K562 (cell line): Measurements from ENCODE around the gene MTERF4. TPM values are rescaled to one million over a fixed set of nuclear protein-coding genes. Genes with fewer than 3 reads are reported as not detected.

ENCODE experiments used
- ATAC-seq: fragments of 200-7000 bp; cut with Tn5 transposase; 3 replicates; pipeline ENCODE4 v1.9.1; 2020; ENCODE audit warnings: moderate library complexity
- BruUV-seq: library from RNA; stranded (reverse); fragments of 400-500 nt; replicated peaks from 2 replicates; lab custom pipeline; 2021; lab: Mats Ljungman, UMichigan
- CTCF ChIA-PET: fragments of 300-600 bp; formaldehyde crosslinking; extraction: SDS; loops from one replicate; lab custom pipeline; 2021; ENCODE audit warnings: low intra/inter-chr PET ratio; lab: Yijun Ruan, JAX
- POLR2A ChIA-PET: fragments of 300-600, 350-650 bp; sonication (Branson Sonifier 250); formaldehyde crosslinking; extraction: SDS; loops from one replicate; lab custom pipeline; 2021; ENCODE audit warnings: antibody characterized with exemption, inconsistent platforms; lab: Yijun Ruan, JAX
- DNase-seq, 4 experiments: peaks; one replicate each; pipeline versions ENCODE4 v3.0.0 to v3.0.0-alpha.2; 2011 to 2018; ENCODE audit warnings: low spot score in 3 of 4, mixed read lengths in 3 of 4; ENCODE audit errors: extremely low read depth in 1 of 4
- FAIRE-seq: peaks from 2 replicates; lab custom pipeline; 2011; peaks lifted over from hg19 to GRCh38; lab: Jason Lieb, UNC
- H2AFZ ChIP-seq: 2 replicates; pipeline ENCODE4 v1.6.0; 2011; ENCODE audit warnings: low read depth, low read length, control low read depth, inconsistent platforms
- H3K27ac ChIP-seq: fragments of 200-600 bp; 3 replicates; pipeline ENCODE4 v1.8.0; 2011; ENCODE audit warnings: low read depth, mild to moderate bottlenecking, control low read depth, inconsistent platforms, low read length, moderate library complexity, mixed read lengths; ENCODE audit errors: extremely low read depth
- H3K27me3 ChIP-seq, 2 experiments: fragments of 300-600 bp in 1 of 2; 2 replicates in 1 of 2; 3 replicates in 1 of 2; pipeline versions ENCODE4 v1.6.0 to v1.8.0; 2011; ENCODE audit warnings: inconsistent platforms in 2 of 2, low read length in 2 of 2, mild to moderate bottlenecking in 1 of 2, mixed read lengths in 1 of 2, moderate library complexity in 1 of 2; ENCODE audit not compliant: control insufficient read depth in 2 of 2, insufficient read depth in 2 of 2
- H3K36me3 ChIP-seq: fragments of 300-600 bp; 3 replicates; pipeline ENCODE4 v1.8.0; 2011; ENCODE audit warnings: mild to moderate bottlenecking, low read length, inconsistent platforms; ENCODE audit not compliant: control insufficient read depth, insufficient read depth
- H3K4me1 ChIP-seq, 2 experiments: fragments of 200-600 bp in 1 of 2; replicated peaks in 1 of 2; 2 replicates in 1 of 2; 3 replicates in 1 of 2; pipeline versions ENCODE4 v1.5.1 to v1.8.0; 2011; ENCODE audit warnings: inconsistent platforms in 2 of 2, low read length in 2 of 2, mild to moderate bottlenecking in 1 of 2, mixed read lengths in 1 of 2, moderate library complexity in 1 of 2; ENCODE audit not compliant: control insufficient read depth in 2 of 2, insufficient read depth in 2 of 2
- H3K4me2 ChIP-seq: 2 replicates; pipeline ENCODE4 v1.6.1; 2011; ENCODE audit warnings: low read length, control low read depth, inconsistent platforms, mixed read lengths; ENCODE audit not compliant: insufficient read depth
- H3K4me3 ChIP-seq: fragments of 200-600 bp; sonication (generic), shearing (Covaris generic); 2 replicates; pipeline ENCODE4 v1.5.1; 2016; ENCODE audit warnings: control low read depth, inconsistent platforms
- H3K79me2 ChIP-seq: fragments of 200-600 bp; 3 replicates; pipeline ENCODE4 v1.8.0; 2011; ENCODE audit warnings: low read length, inconsistent platforms; ENCODE audit not compliant: control insufficient read depth, insufficient read depth
- H3K9ac ChIP-seq, 2 experiments: 2 replicates each; pipeline versions ENCODE4 v1.6.0 to v1.6.1; 2011; ENCODE audit warnings: low read depth in 2 of 2, low read length in 2 of 2, control low read depth in 1 of 2, inconsistent platforms in 1 of 2, mild to moderate bottlenecking in 1 of 2, mixed read lengths in 1 of 2; ENCODE audit not compliant: insufficient read depth in 1 of 2
- H3K9me1 ChIP-seq: one replicate; pipeline ENCODE4 v1.6.0; 2011; ENCODE audit warnings: inconsistent platforms, mild to moderate bottlenecking, low read length, moderate library complexity; ENCODE audit not compliant: control insufficient read depth, insufficient read depth
- H3K9me3 ChIP-seq: replicated peaks from 2 replicates; pipeline ENCODE4 v1.5.1; 2011; ENCODE audit warnings: low read depth, low read length, inconsistent platforms; ENCODE audit not compliant: control insufficient read depth, insufficient read depth
- H4K20me1 ChIP-seq: replicated peaks from 2 replicates; pipeline ENCODE4 v1.6.1; 2011; ENCODE audit warnings: low read length, inconsistent platforms, mixed read lengths; ENCODE audit not compliant: control insufficient read depth, insufficient read depth
- GTF2F1 ChIP-seq: IDR thresholded peaks from 2 replicates; pipeline ENCODE4 v1.6.1; 2011; ENCODE audit warnings: low read depth, low read length, improper control_type of control experiment
- HNRNPL ChIP-seq: fragments of 200-400 bp; formaldehyde crosslinking; IDR thresholded peaks from 2 replicates; pipeline ENCODE4 v1.6.1; 2017; ENCODE audit warnings: low read depth, mild to moderate bottlenecking, low read length
- PHTF2 ChIP-seq: fragments of 250-450 bp; sonication (Bioruptor Pico); IDR thresholded peaks from 2 replicates; pipeline ENCODE4 v1.5.0; 2021; ENCODE audit warnings: mild to moderate bottlenecking
- RNF2 ChIP-seq: sonication (generic); IDR thresholded peaks from 2 replicates; pipeline ENCODE4 v1.6.1; 2016
- SIRT6 ChIP-seq: IDR thresholded peaks from one replicate; pipeline ENCODE4 v1.6.1; 2012; ENCODE audit warnings: low read depth, mild to moderate bottlenecking, control low read depth, inconsistent platforms, low read length, moderate library complexity
- SLC30A9 ChIP-seq: fragments of 250-450 bp; sonication (Bioruptor Pico); IDR thresholded peaks from 2 replicates; pipeline ENCODE4 v1.8.0; 2022; ENCODE audit warnings: mild to moderate bottlenecking, moderate library complexity
- SUPT5H ChIP-seq: fragments of 450-650 bp; IDR thresholded peaks from 2 replicates; pipeline ENCODE4 v1.6.1; 2016
- ZNF165 ChIP-seq: fragments of 250-450 bp; sonication (Bioruptor Pico); IDR thresholded peaks from 2 replicates; pipeline ENCODE4 v1.4.0; 2020; ENCODE audit warnings: borderline replicate concordance
- ZNF232 ChIP-seq: sonication (generic); formaldehyde crosslinking; IDR thresholded peaks from 2 replicates; pipeline ENCODE4 v1.8.0; 2022; ENCODE audit warnings: mild to moderate bottlenecking, missing genetic modification reagents
- ZNF696 ChIP-seq: fragments of 250-450 bp; sonication (Bioruptor Pico); conservative IDR thresholded peaks from 2 replicates; pipeline ENCODE4 v1.4.0; 2020; ENCODE audit warnings: mild to moderate bottlenecking, moderate library complexity
- WGBS: fragments of 100-300 bp; shearing (Covaris generic); methylation state at CpG from one replicate; pipeline ENCODE4 v1.1.6; 2016; ENCODE audit warnings: low coverage, mixed read lengths; ENCODE audit not compliant: insufficient coverage; ENCODE audit errors: missing lambda C conversion rate; 5-methylcytosine and 5-hydroxymethylcytosine counted together
- in situ Hi-C: fragments of 300-500 bp; cut with MboI; formaldehyde crosslinking; loops from 4 replicates; pipeline ENCODE4 v1.15.0; 2018; ENCODE audit warnings: inconsistent platforms, mixed read lengths
- intact Hi-C: fragments of 100-400 bp; cut with micrococcal nuclease; formaldehyde crosslinking; loops from 2 replicates; pipeline ENCODE4 v1.14.2; 2022
- polyA plus RNA-seq, 8 experiments: library from polyadenylated mRNA; depleted of rRNA in 4 of 8; stranded (reverse) in 5 of 8; unstranded in 3 of 8; fragments of >200 nt; fragmentation: Nextera tagmentation in 2 of 8; fragmentation: Illumina TruSeq in 1 of 8; extraction: Ambion mirVana in 2 of 8; extraction: Trizol in 1 of 8; gene quantifications; 2 replicates each; pipeline versions ENCODE4 v1.2.1 to v1.2.3, GENCODE V29; 2011 to 2014; ENCODE audit warnings: inconsistent platforms in 1 of 8, missing spikeins in 1 of 8
- total RNA-seq, 7 experiments: library from RNA; depleted of rRNA in 6 of 7; stranded (reverse); fragments of >200 nt in 6 of 7; fragmentation: Illumina TruSeq in 2 of 7; extraction: Trizol in 2 of 7; gene quantifications; 2 replicates each; pipeline versions ENCODE4 v1.2.1 to v1.2.3, GENCODE V29; 2011 to 2021; ENCODE audit warnings: low replicate concordance in 1 of 7
- TF ChIP-seq, protein P1 (sequence below), 2 experiments: fragments of 450-650 bp; IDR thresholded peaks; 2 replicates each; pipeline ENCODE4 v1.6.1; 2018; ENCODE audit warnings: mild to moderate bottlenecking in 2 of 2, low read depth in 1 of 2; ENCODE audit not compliant: partially characterized antibody in 2 of 2
- TF ChIP-seq, protein P2 (sequence below): fragments of 250-450 bp; sonication (Bioruptor Pico); IDR thresholded peaks from 2 replicates; pipeline ENCODE4 v1.4.0; 2020; ENCODE audit warnings: mild to moderate bottlenecking, moderate library complexity

MTERF4 gene
- total and polyA plus RNA-seq, 9 of the 15 experiments (the other 6 are each of a cell fraction or from before 2014, with no cell fraction given), result 15.3 to 29.6 (median 21.2) TPM

DNA sequence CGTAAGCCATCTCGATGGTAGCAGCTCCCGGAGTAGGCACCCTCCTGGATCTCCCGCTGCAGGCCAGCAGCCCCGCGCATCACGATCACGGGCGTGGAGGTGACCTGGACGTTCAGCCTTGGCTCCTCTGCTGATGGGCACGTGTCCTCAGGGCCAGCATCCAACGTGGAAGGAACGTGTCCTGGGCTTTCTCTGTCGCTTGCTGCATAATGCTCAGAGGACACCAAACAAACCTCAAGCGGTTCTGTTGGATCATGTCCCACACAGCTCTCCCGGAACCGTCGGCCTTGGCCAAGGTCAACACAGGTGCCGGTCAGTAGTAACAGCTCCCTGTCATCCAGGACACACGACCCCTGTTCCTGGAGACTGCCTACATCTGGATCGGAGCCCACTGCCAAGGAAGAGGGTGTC, 24.1 kb upstream of the MTERF4 start:
- no peaks in the 10 kb centered on the region for H3K9me1 ChIP-seq
- 87% methylated on average over 13 of the region's 21 CpGs for WGBS
- peaks cover 10% of the 10 kb centered on the region; the same call in 1 of the 3 replicates for H3K36me3 ChIP-seq
- H3K4me2 ChIP-seq, result no peak overlapping the region
- in situ Hi-C loops, result no loop called here
- H3K79me2 ChIP-seq, result no peaks in the 10 kb centered on the region
- H2AFZ ChIP-seq, result no peak overlapping the region
- no peak overlapping the region for H3K4me3 ChIP-seq
- no peak for FAIRE-seq
- no peaks in the 10 kb centered on the region for H3K27me3 ChIP-seq
- no peak overlapping the region for H3K9ac ChIP-seq
- no TSS peak for BruUV-seq
- TF ChIP-seq RNF2 (no peak), ZNF165 (CRISPR knock-in tag) (no peak)
- TF ChIP-seq, all 486 proteins: peak for 0
- Histone ChIP-seq H3K4me1 (no peaks in the 10 kb centered on the region; a peak in 1 of 5 replicates), H3K27ac (no peak overlapping the region), H3K9me3 (no peaks in the 10 kb centered on the region), H4K20me1 (no peaks in the 10 kb centered on the region)
- CTCF ChIA-PET, result no interaction called here
- POLR2A ChIA-PET, result interaction anchor here (1.1 kb wide), 1 partner anchor 12 kb away, joined by 4 read pairs; no protein-coding TSS in a partner anchor
- intact Hi-C loops, result loop anchor here (2.0 kb wide), 1 partner anchor 43 kb away; no protein-coding TSS in a partner anchor
- no peak for ATAC-seq
- no peak for DNase-seq

DNA sequence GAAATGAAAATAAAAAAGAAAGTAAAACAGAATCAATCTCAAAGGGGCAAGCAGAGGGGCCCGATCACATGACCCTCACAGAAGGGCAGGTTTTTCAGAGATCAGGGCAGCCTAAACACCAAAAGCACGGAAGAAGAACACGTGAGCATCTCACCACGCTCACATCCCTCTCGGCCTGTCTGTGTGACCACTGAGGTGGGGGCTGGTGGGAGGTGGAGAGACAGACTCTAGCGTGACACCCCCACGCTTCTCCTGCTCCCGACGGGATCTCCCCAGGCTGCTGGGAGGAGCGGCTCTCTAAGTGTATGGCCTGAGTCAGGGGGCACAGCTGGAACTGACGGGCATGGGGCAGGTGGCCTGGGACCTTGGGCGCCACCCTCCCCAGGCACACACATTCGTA, 23.5 kb upstream of the MTERF4 start:
- H3K9ac ChIP-seq, result no peak overlapping the region
- no peaks in the 10 kb centered on the region for H3K9me1 ChIP-seq
- WGBS, result 92% methylated on average over 10 of the region's 13 CpGs
- H2AFZ ChIP-seq, result no peak overlapping the region
- no peaks in the 10 kb centered on the region for H3K27me3 ChIP-seq
- no peak overlapping the region for H3K4me2 ChIP-seq
- H3K79me2 ChIP-seq, result no peaks in the 10 kb centered on the region
- ChIA-PET CTCF (no interaction called here), POLR2A (no interaction called here)
- peaks cover 15% of the 10 kb centered on the region; the same call in 1 of the 3 replicates for H3K36me3 ChIP-seq
- no peaks in the 10 kb centered on the region for H3K9me3 ChIP-seq
- in situ Hi-C loops, result no loop called here
- no peak for FAIRE-seq
- ATAC-seq, result no peak
- H4K20me1 ChIP-seq, result no peaks in the 10 kb centered on the region
- no peak overlapping the region for H3K27ac ChIP-seq
- no peak for DNase-seq
- no TSS peak for BruUV-seq
- intact Hi-C loops, result loop anchor here (2.0 kb wide), 1 partner anchor 43 kb away; no protein-coding TSS in a partner anchor
- H3K4me3 ChIP-seq, result no peak overlapping the region
- H3K4me1 ChIP-seq, result no peaks in the 10 kb centered on the region; a peak in 1 of 5 replicates
- TF ChIP-seq SIRT6 (no peak), SLC30A9 (CRISPR knock-in tag) (no peak), ZNF696 (CRISPR knock-in tag) (no peak), ZNF232 (CRISPR knock-in tag) (no peak), PHTF2 (CRISPR knock-in tag) (no peak), GTF2F1 (no peak), HNRNPL (no peak), SUPT5H (no peak)
- TF ChIP-seq, protein P1, sequence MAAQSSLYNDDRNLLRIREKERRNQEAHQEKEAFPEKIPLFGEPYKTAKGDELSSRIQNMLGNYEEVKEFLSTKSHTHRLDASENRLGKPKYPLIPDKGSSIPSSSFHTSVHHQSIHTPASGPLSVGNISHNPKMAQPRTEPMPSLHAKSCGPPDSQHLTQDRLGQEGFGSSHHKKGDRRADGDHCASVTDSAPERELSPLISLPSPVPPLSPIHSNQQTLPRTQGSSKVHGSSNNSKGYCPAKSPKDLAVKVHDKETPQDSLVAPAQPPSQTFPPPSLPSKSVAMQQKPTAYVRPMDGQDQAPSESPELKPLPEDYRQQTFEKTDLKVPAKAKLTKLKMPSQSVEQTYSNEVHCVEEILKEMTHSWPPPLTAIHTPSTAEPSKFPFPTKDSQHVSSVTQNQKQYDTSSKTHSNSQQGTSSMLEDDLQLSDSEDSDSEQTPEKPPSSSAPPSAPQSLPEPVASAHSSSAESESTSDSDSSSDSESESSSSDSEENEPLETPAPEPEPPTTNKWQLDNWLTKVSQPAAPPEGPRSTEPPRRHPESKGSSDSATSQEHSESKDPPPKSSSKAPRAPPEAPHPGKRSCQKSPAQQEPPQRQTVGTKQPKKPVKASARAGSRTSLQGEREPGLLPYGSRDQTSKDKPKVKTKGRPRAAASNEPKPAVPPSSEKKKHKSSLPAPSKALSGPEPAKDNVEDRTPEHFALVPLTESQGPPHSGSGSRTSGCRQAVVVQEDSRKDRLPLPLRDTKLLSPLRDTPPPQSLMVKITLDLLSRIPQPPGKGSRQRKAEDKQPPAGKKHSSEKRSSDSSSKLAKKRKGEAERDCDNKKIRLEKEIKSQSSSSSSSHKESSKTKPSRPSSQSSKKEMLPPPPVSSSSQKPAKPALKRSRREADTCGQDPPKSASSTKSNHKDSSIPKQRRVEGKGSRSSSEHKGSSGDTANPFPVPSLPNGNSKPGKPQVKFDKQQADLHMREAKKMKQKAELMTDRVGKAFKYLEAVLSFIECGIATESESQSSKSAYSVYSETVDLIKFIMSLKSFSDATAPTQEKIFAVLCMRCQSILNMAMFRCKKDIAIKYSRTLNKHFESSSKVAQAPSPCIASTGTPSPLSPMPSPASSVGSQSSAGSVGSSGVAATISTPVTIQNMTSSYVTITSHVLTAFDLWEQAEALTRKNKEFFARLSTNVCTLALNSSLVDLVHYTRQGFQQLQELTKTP (IDR thresholded peaks at IDR 0.05; ENCODE audit: low read depth in 1 of 2, partially characterized antibody in 2 of 2), result no peak
- TF ChIP-seq, protein P2, sequence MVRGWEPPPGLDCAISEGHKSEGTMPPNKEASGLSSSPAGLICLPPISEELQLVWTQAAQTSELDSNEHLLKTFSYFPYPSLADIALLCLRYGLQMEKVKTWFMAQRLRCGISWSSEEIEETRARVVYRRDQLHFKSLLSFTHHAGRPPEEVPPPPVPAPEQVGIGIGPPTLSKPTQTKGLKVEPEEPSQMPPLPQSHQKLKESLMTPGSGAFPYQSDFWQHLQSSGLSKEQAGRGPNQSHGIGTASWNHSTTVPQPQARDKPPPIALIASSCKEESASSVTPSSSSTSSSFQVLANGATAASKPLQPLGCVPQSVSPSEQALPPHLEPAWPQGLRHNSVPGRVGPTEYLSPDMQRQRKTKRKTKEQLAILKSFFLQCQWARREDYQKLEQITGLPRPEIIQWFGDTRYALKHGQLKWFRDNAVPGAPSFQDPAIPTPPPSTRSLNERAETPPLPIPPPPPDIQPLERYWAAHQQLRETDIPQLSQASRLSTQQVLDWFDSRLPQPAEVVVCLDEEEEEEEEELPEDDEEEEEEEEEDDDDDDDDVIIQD (CRISPR knock-in tag), result no peak
